DOHH2 (cell line): ENCODE data around the gene PLVAP.

ENCODE experiments used
- H3F3A ChIP-seq: fragments of 200-600 bp; sonication (generic), shearing (Covaris generic); 2 replicates; pipeline ENCODE4 v1.6.0; 2016; ENCODE audit warnings: antibody characterized with exemption, mild to moderate bottlenecking; ENCODE audit not compliant: control insufficient read depth, insufficient read depth
- H3K27ac ChIP-seq: fragments of 200-600 bp; sonication (generic); 2 replicates; pipeline ENCODE4 v1.5.1; 2014; ENCODE audit warnings: low read depth, mild to moderate bottlenecking, low read length, moderate library complexity
- H3K27me3 ChIP-seq: fragments of 200-600 bp; sonication (generic); 2 replicates; pipeline ENCODE4 v1.6.1; 2014; ENCODE audit warnings: mild to moderate bottlenecking, low read length, mixed read lengths; ENCODE audit not compliant: control insufficient read depth
- H3K36me3 ChIP-seq: fragments of 200-600 bp; sonication (generic); 2 replicates; pipeline ENCODE4 v1.6.1; 2014; ENCODE audit warnings: mild to moderate bottlenecking, low read length, moderate library complexity, mixed read lengths; ENCODE audit not compliant: control insufficient read depth
- H3K4me1 ChIP-seq: fragments of 200-600 bp; sonication (generic); 2 replicates; pipeline ENCODE4 v1.6.1; 2014; ENCODE audit warnings: mild to moderate bottlenecking, low read length, mixed read lengths; ENCODE audit not compliant: control insufficient read depth
- H3K4me2 ChIP-seq: fragments of 200-600 bp; sonication (generic); 2 replicates; pipeline ENCODE4 v1.6.0; 2014; ENCODE audit warnings: mild to moderate bottlenecking, low read length, moderate library complexity
- H3K4me3 ChIP-seq: fragments of 200-600 bp; sonication (generic); 2 replicates; pipeline ENCODE4 v1.5.1; 2014; ENCODE audit warnings: mild to moderate bottlenecking, low read length, mixed read lengths
- H3K79me2 ChIP-seq: fragments of 200-600 bp; sonication (generic); 2 replicates; pipeline ENCODE4 v1.6.1; 2014; ENCODE audit warnings: mild to moderate bottlenecking, low read length, mixed read lengths; ENCODE audit not compliant: control insufficient read depth
- H3K9me2 ChIP-seq: fragments of 200-600 bp; sonication (generic); replicated peaks from 2 replicates; pipeline ENCODE4 v1.6.1; 2014; ENCODE audit warnings: mild to moderate bottlenecking, low read length, mixed read lengths; ENCODE audit not compliant: control insufficient read depth
- H3K9me3 ChIP-seq: fragments of 200-600 bp; sonication (generic); 2 replicates; pipeline ENCODE4 v1.6.1; 2014; ENCODE audit warnings: antibody characterized with exemption, low read length, mixed read lengths; ENCODE audit not compliant: control insufficient read depth, insufficient read depth
- H4K20me1 ChIP-seq: fragments of 200-600 bp; sonication (generic); 2 replicates; pipeline ENCODE4 v1.6.0; 2014; ENCODE audit warnings: low read depth, mild to moderate bottlenecking, antibody characterized with exemption, low read length, moderate library complexity; ENCODE audit not compliant: control insufficient read depth, insufficient read depth
- EZH2phosphoT487 ChIP-seq: fragments of 200-600 bp; sonication (generic); IDR thresholded peaks from 2 replicates; pipeline ENCODE4 v1.6.1; 2017; ENCODE audit warnings: borderline replicate concordance, mild to moderate bottlenecking, antibody characterized with exemption, low read length, moderate library complexity, mixed read lengths
- TF ChIP-seq, protein P1 (sequence below): fragments of 200-600 bp; sonication (generic); IDR thresholded peaks from one replicate; pipeline ENCODE4 v1.5.1; 2014; ENCODE audit warnings: antibody characterized with exemption, mild to moderate bottlenecking, low read depth, low read length; ENCODE audit not compliant: poor library complexity, severe bottlenecking

Gene PLVAP

GRCh38 chr19:17331045-17331558 is 46.0 kb downstream of the PLVAP start:
- Histone ChIP-seq H3F3A (peaks cover 14% of the 10 kb centered on the region), H3K4me2 (no peak overlapping the region)
- TF ChIP-seq EZH2phosphoT487: no peak
- TF ChIP-seq, protein P1, sequence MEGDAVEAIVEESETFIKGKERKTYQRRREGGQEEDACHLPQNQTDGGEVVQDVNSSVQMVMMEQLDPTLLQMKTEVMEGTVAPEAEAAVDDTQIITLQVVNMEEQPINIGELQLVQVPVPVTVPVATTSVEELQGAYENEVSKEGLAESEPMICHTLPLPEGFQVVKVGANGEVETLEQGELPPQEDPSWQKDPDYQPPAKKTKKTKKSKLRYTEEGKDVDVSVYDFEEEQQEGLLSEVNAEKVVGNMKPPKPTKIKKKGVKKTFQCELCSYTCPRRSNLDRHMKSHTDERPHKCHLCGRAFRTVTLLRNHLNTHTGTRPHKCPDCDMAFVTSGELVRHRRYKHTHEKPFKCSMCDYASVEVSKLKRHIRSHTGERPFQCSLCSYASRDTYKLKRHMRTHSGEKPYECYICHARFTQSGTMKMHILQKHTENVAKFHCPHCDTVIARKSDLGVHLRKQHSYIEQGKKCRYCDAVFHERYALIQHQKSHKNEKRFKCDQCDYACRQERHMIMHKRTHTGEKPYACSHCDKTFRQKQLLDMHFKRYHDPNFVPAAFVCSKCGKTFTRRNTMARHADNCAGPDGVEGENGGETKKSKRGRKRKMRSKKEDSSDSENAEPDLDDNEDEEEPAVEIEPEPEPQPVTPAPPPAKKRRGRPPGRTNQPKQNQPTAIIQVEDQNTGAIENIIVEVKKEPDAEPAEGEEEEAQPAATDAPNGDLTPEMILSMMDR: no peak

DNA sequence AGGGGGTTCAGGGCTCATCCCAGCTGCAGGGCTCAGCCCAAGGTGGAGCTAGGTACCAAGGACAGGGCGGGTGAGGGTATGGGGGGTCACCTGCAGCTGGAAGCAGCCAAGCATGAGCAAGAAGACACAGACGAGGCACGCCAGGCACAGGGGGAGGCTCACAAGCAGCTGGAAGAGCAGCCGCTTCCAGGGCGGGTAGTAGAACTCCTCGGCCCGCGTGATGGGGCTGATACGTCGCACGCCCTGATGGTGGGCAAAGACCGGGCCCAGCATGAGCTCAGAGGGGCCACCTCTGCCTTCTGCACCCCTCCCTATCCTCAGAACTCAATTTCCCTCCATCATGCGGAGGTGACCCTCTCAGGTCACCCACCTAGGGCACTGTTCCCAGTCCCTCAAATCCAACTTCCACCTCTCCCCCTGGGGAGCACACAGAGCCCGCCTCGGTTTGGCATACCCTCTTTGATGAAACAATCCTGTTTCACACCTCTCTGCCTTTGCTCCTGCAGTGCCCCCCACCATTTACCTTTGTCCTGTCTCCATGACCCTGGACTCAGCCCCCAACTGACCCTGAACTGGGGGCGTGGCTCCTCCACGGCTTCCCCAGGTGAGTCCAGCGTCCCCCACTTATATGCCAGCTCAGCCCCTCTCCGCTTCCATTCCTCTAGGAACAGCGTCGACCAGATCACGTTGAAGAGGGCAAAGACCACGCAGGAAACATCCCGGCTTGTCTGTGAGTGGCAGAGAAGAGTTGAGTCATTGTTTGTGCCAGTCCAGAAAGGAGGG is 46.7 kb downstream of the PLVAP start:
- Histone ChIP-seq H3K36me3 (peaks cover 4% of the 10 kb centered on the region; the same call in 1 of the 2 replicates), H3K9me3 (peaks cover 10% of the 10 kb centered on the region; the same call in 1 of the 2 replicates), H3K27ac (no peak overlapping the region), H3K4me3 (no peak overlapping the region), H3F3A (peaks cover 10% of the 10 kb centered on the region), H3K79me2 (no peaks in the 10 kb centered on the region), H3K9me2 (no peaks in the 10 kb centered on the region), H4K20me1 (no peaks in the 10 kb centered on the region), H3K4me2 (no peak overlapping the region), H3K4me1 (peaks cover 31% of the 10 kb centered on the region), H3K27me3 (peaks cover 8% of the 10 kb centered on the region)
- TF ChIP-seq, protein P1: no peak
- no peak for TF ChIP-seq EZH2phosphoT487

More at GRCh38 chr19:17331045-17331558, 46.0 kb downstream of the PLVAP start:
- H3K36me3 ChIP-seq: peaks cover 4% of the 10 kb centered on the region; the same call in 1 of the 2 replicates
- peaks cover 10% of the 10 kb centered on the region; the same call in 1 of the 2 replicates for H3K9me3 ChIP-seq
- no peaks in the 10 kb centered on the region for H4K20me1 ChIP-seq
- no peak overlapping the region for H3K4me3 ChIP-seq
- H3K4me1 ChIP-seq: peaks cover 38% of the 10 kb centered on the region
- H3K79me2 ChIP-seq: no peaks in the 10 kb centered on the region
- H3K27me3 ChIP-seq: peaks cover 8% of the 10 kb centered on the region
- H3K9me2 ChIP-seq: no peaks in the 10 kb centered on the region
- H3K27ac ChIP-seq: no peak overlapping the region

- Histone ChIP-seq H3K4me1 (peaks cover 24% of the 10 kb centered on the region), H3K27ac (no peak overlapping the region), H3K9me2 (no peaks in the 10 kb centered on the region), H4K20me1 (no peaks in the 10 kb centered on the region), H3K79me2 (no peaks in the 10 kb centered on the region), H3K4me3 (no peak overlapping the region), H3K36me3 (peaks cover 4% of the 10 kb centered on the region; the same call in 1 of the 2 replicates), H3F3A (peaks cover 5% of the 10 kb centered on the region), H3K4me2 (peak overlapping the region; percentile 57), H3K9me3 (peaks cover 10% of the 10 kb centered on the region; the same call in 1 of the 2 replicates), H3K27me3 (peaks cover 8% of the 10 kb centered on the region)
- no peak for TF ChIP-seq EZH2phosphoT487
Measured at GRCh38 chr19:17329366-17330261, 47.5 kb downstream of the PLVAP start.
